ENCODE results near the gene TBX20.
"Not testable (repeated sequence)": the region's sequence is repeated elsewhere in the genome, so short reads cannot be mapped to it uniquely, and the experiment has no call there.

TBX20 gene

DNA sequence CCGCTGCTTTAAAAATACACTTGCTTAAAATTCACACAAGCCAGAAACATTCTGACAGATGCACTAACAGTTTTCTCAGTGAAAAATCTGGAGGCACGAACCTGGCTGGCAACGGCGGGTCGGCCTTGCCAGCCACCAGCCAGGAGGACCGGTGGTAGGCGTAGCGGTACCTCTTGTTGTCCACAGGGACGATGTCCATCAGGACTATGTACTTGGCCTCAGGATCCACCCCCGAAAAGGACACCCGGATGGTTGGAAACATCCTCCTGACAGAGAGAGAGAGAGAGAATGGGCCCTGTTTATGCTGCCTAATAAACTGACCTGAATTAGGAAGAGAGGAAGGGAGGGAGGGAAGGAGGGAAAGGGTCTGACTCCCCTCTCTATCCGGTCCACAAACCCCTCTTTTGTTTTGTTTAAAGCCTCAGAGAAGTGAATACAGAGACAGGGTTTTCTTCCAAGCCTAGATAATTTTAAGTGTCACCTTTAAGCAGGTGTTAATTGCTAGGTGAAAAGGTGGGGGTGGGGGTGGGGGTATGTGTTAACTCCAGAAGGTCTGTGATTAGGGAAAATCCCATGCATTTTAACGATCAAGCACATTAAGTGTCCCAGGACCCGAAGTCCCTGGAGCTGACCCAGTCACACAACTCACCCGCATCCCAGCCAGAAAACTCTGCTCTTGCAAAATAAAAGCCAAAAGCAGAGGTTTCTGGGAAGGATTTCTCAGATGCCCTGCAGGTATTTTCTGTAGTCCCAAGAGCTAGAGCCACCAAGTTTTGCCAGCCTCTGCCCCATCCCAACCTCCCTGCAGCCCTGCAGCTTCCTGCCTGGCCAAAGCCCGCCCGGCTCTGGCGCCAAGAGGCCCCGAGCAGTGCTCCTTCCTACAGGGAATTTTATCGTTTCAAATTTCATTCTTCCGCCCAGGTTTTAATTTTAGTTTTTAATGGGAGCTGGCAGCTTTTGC, 5.0 kb downstream of the TBX20 start:
- Histone ChIP-seq H3K4me2 (ENCODE audit: low read length) (no peak overlapping the region), H3K27me3 (ENCODE audit: control insufficient read depth, insufficient read depth, low read length) (peaks cover 12% of the 10 kb centered on the region), H3K79me2 (no peaks in the 10 kb centered on the region), H3K9ac (no peak overlapping the region), H3K9me3 (ENCODE audit: control insufficient read depth, low read length) (no peaks in the 10 kb centered on the region), H3K4me3 (ENCODE audit: low read depth, low read length) (no peak overlapping the region), H3K27ac (no peak overlapping the region), H3K4me1 (no peaks in the 10 kb centered on the region), H2AFZ (no peak overlapping the region), H3K36me3 (ENCODE audit: control insufficient read depth, insufficient read depth, low read length) (no peaks in the 10 kb centered on the region)
- TF ChIP-seq, protein P1, sequence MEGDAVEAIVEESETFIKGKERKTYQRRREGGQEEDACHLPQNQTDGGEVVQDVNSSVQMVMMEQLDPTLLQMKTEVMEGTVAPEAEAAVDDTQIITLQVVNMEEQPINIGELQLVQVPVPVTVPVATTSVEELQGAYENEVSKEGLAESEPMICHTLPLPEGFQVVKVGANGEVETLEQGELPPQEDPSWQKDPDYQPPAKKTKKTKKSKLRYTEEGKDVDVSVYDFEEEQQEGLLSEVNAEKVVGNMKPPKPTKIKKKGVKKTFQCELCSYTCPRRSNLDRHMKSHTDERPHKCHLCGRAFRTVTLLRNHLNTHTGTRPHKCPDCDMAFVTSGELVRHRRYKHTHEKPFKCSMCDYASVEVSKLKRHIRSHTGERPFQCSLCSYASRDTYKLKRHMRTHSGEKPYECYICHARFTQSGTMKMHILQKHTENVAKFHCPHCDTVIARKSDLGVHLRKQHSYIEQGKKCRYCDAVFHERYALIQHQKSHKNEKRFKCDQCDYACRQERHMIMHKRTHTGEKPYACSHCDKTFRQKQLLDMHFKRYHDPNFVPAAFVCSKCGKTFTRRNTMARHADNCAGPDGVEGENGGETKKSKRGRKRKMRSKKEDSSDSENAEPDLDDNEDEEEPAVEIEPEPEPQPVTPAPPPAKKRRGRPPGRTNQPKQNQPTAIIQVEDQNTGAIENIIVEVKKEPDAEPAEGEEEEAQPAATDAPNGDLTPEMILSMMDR (IDR thresholded peaks at IDR 0.05) = no peak

DNA sequence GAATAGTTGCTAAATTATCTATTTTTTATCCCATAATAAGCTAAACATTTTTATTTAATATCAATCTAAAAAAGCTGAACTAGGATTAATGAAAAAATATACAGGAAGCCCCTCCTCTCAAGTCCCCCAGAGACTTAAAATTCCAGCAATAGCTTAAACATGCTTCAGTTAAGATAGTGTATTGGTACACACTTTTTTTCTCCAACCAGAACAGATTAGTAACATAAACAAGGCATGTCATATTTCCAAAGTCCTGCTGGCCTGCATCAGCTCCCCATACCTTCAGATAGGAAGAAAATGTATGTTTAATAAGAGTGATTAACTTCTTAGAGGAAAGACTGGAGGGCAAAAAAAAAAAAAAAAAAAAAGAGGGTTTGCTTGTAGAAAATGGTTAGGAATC, 7.1 kb downstream of the TBX20 start:
- H3K9ac ChIP-seq = no peak overlapping the region
- peaks cover 4% of the 10 kb centered on the region for H3K27me3 ChIP-seq (ENCODE audit: control insufficient read depth, insufficient read depth, low read length)
- H3K9me3 ChIP-seq (ENCODE audit: control insufficient read depth, low read length) = no peaks in the 10 kb centered on the region
- no peak overlapping the region for H2AFZ ChIP-seq
- H3K4me3 ChIP-seq (ENCODE audit: low read depth, low read length) = no peak overlapping the region
- H3K79me2 ChIP-seq = no peaks in the 10 kb centered on the region
- TF ChIP-seq, protein P1 (IDR thresholded peaks at IDR 0.05) = no peak
- H3K36me3 ChIP-seq (ENCODE audit: control insufficient read depth, insufficient read depth, low read length) = no peaks in the 10 kb centered on the region
- H3K4me2 ChIP-seq (ENCODE audit: low read length) = no peak overlapping the region
- H3K4me1 ChIP-seq = no peaks in the 10 kb centered on the region
- no peak overlapping the region for H3K27ac ChIP-seq

DNA sequence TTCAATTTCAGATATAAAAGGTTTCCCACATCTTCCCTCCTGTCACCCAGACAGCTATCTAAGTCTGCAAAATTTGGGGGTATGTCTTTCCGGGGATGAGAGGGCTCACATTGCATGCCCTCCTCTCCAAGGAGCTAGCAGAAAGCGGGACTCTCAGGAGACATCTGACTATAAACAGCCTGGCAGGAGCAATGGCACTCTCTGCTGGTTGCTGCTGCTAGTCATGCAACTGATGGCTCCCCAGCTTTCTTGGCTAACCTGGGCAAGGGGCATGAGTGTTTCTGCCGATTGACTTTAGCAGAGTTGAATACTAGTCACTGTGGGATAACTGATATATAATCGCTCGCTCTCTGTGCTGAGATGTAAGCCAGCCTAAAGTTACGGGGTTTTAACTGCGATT, 12.0 kb downstream of the TBX20 start:
- TF ChIP-seq, protein P1 (IDR thresholded peaks at IDR 0.05) = no peak
- no peaks in the 10 kb centered on the region for H3K79me2 ChIP-seq
- no peaks in the 10 kb centered on the region for H3K4me1 ChIP-seq
- H2AFZ ChIP-seq = no peak overlapping the region
- no peak overlapping the region for H3K4me3 ChIP-seq (ENCODE audit: low read depth, low read length)
- H3K27me3 ChIP-seq (ENCODE audit: control insufficient read depth, insufficient read depth, low read length) = peaks cover 4% of the 10 kb centered on the region
- H3K27ac ChIP-seq = no peak overlapping the region
- no peaks in the 10 kb centered on the region for H3K9me3 ChIP-seq (ENCODE audit: control insufficient read depth, low read length)
- H3K9ac ChIP-seq = no peak overlapping the region
- no peak overlapping the region for H3K4me2 ChIP-seq (ENCODE audit: low read length)
- no peaks in the 10 kb centered on the region for H3K36me3 ChIP-seq (ENCODE audit: control insufficient read depth, insufficient read depth, low read length)

DNA sequence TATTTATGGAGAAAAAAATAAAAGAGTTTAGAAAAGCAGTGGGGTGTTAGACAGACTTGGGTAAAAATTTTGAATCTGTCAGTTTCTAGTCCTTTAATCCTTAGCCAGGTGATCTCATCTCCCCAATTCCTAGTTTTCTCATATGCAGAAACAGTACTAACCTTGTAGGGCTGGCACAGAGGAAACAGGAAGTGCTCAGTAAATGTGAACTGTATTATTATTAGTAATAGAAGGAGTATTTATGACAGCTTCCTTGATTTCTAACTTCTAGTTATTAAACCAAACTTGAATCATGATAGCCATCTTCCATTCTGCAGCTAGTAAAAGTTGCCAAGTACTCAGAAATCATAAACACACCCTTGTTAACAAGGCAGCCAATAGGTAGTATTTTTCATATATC, 12.5 kb downstream of the TBX20 start:
- no peaks in the 10 kb centered on the region for H3K36me3 ChIP-seq (ENCODE audit: control insufficient read depth, insufficient read depth, low read length)
- no peak overlapping the region for H3K4me3 ChIP-seq (ENCODE audit: low read depth, low read length)
- H3K4me2 ChIP-seq (ENCODE audit: low read length) = no peak overlapping the region
- no peak overlapping the region for H3K9ac ChIP-seq
- H2AFZ ChIP-seq = no peak overlapping the region
- H3K27ac ChIP-seq = no peak overlapping the region
- peaks cover 4% of the 10 kb centered on the region for H3K27me3 ChIP-seq (ENCODE audit: control insufficient read depth, insufficient read depth, low read length)
- TF ChIP-seq, protein P1 (IDR thresholded peaks at IDR 0.05) = no peak
- H3K79me2 ChIP-seq = no peaks in the 10 kb centered on the region
- H3K4me1 ChIP-seq = no peaks in the 10 kb centered on the region
- no peaks in the 10 kb centered on the region for H3K9me3 ChIP-seq (ENCODE audit: control insufficient read depth, low read length)

DNA sequence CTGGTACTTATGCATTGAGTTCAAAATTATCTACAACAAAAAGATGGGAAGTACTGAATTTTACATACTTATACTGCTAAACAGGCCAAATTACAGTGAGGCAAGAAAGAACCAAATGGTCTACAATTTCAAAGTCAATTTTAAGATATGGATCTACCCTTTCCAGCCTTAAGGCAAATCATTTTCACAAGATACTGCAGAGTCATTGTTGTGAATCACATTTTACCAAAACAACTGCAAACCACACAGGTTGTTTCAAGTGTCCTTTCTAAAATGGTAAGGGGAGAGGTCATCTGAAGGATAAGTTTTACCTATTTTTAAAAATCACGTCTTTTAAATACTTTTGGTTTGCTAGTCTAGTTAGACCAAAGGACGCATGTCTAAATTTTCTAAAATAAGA, 12.9 kb downstream of the TBX20 start:
- not testable (repeated sequence) for H3K4me1 ChIP-seq; H3K36me3 ChIP-seq (ENCODE audit: control insufficient read depth, insufficient read depth, low read length); H3K9ac ChIP-seq; H3K79me2 ChIP-seq; H3K4me3 ChIP-seq (ENCODE audit: low read depth, low read length); H3K27ac ChIP-seq; H2AFZ ChIP-seq; H3K27me3 ChIP-seq (ENCODE audit: control insufficient read depth, insufficient read depth, low read length); H3K4me2 ChIP-seq (ENCODE audit: low read length); H3K9me3 ChIP-seq (ENCODE audit: control insufficient read depth, low read length)

DNA sequence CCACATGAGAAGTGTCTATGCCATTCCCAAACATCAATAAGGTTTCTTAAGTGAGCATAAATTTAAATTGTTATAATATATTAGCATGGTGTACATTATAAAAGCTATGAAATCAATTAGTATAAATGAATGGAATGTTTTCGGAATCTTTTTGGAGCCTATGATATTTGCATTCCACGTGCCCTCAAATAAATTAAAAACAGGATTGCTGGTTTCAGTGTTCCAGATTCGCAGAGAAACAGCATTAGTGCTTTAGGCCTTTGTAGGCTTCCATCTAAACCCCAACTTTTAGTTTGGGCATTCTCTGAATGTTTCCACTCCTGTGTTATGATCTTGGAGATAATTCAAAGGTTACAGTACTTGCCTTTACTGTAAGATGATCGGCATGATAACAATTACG, 15.4 kb downstream of the TBX20 start:
- H3K36me3 ChIP-seq (ENCODE audit: control insufficient read depth, insufficient read depth, low read length); H3K27me3 ChIP-seq (ENCODE audit: control insufficient read depth, insufficient read depth, low read length); H2AFZ ChIP-seq; H3K9ac ChIP-seq; H3K79me2 ChIP-seq; H3K4me1 ChIP-seq; H3K4me3 ChIP-seq (ENCODE audit: low read depth, low read length); H3K27ac ChIP-seq; H3K9me3 ChIP-seq (ENCODE audit: control insufficient read depth, low read length); H3K4me2 ChIP-seq (ENCODE audit: low read length): not testable (repeated sequence)

Data from parathyroid adenoma (tissue), 2 donors.